GM18907 (cell line): ENCODE results near the gene RABGGTA.

Experiments
- ATAC-seq: cut with Tn5 transposase; IDR thresholded peaks from one replicate; pipeline ENCODE4 v1.9.1; 2021; ENCODE audit warnings: mild to moderate bottlenecking, moderate library complexity; ENCODE audit not compliant: unreplicated experiment

RABGGTA gene

GRCh38 chr14:24271134-24271833, at the start of gene RABGGTA:
Gene RABGGTA, minus strand, starts transcription at chr14:24271597. Its CDS starts 482 bp downstream, at chr14:24271115.
- peak; percentile 86 for ATAC-seq

- no peak for ATAC-seq
Observed at GRCh38 chr14:24317141-24317928, 45.9 kb upstream of the RABGGTA start.

GRCh38 chr14:24316597-24316950, 45.2 kb upstream of the RABGGTA start:
- ATAC-seq: no peak

- no peak for ATAC-seq
Observed at GRCh38 chr14:24315807-24316596, 44.6 kb upstream of the RABGGTA start.

GRCh38 chr14:24315243-24315806, 43.9 kb upstream of the RABGGTA start:
- ATAC-seq: no peak

GRCh38 chr14:24314377-24315193, 43.2 kb upstream of the RABGGTA start:
- no peak for ATAC-seq

- no peak for ATAC-seq
Observed at GRCh38 chr14:24313913-24314312, 42.5 kb upstream of the RABGGTA start.

GRCh38 chr14:24312736-24313507, 41.5 kb upstream of the RABGGTA start:
- ATAC-seq: no peak

GRCh38 chr14:24311837-24312615, 40.6 kb upstream of the RABGGTA start:
- no peak for ATAC-seq

- peak; percentile 71 for ATAC-seq
Observed at GRCh38 chr14:24310646-24311604, 39.5 kb upstream of the RABGGTA start, which contains the start of gene LTB4R. Gene LTB4R, plus strand, starts transcription at chr14:24311502. Its CDS starts 4,150 bp downstream, at chr14:24315652.

GRCh38 chr14:24310265-24310645, 38.9 kb upstream of the RABGGTA start:
- ATAC-seq: no peak

GRCh38 chr14:24309538-24310264, 38.3 kb upstream of the RABGGTA start, which contains the start of gene LTB4R2:
Gene LTB4R2, plus strand, starts transcription at chr14:24310140. Its CDS starts 525 bp downstream, at chr14:24310665.
- ATAC-seq: no peak

- ATAC-seq: no peak
Observed at GRCh38 chr14:24308342-24309124, 37.1 kb upstream of the RABGGTA start.

GRCh38 chr14:24307575-24308341, 36.4 kb upstream of the RABGGTA start, which contains the start of gene CIDEB:
Gene CIDEB, minus strand, starts transcription at chr14:24307977. Its CDS starts 119 bp downstream, at chr14:24307858.
- no peak for ATAC-seq

GRCh38 chr14:24307156-24307574, 35.8 kb upstream of the RABGGTA start:
- no peak for ATAC-seq
